Measurements from ENCODE around the gene TMEM143. TPM values are rescaled to one million over a fixed set of nuclear protein-coding genes. Genes with fewer than 3 reads are reported as not detected.
"Not testable (repeated sequence)": the region's sequence is repeated elsewhere in the genome, so short reads cannot be mapped to it uniquely, and the experiment has no call there.

TMEM143 gene
- total RNA-seq, 1 experiment from 2014 or later = 12.2 TPM

GRCh38 chr19:48338802-48339503 is 24.8 kb downstream of the TMEM143 start:
- no peak for DNase-seq (ENCODE audit: low read depth)
- in situ Hi-C loops (cut with HindIII; ENCODE audit: low pct_unique_long_range_greater_than_20kb, low sequenced_read_pairs) = no loop called here

DNA sequence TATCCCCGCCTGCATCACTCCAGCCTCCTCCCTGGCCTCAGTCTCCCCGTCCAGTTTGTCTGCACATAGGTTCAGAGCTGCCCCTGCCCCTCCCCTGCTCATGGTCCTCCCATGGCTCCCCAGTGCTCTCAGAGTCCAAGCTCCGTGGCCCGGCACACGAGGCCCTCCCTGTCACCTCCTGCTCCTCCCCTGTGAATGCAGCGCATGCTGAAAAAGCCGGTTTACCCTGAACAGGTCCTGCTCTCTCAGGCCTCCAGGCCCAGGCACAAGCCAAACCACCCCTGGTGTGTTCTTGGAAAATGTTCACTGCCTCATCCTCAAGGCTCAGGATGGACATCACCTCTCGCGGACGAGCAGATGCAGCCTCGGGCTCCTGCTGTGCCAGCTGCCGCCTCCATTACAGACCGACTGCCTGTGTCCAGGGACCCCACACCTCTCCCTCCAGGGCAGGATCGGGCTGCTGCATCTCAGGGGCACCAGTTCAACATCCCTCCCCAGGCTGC is 25.4 kb downstream of the TMEM143 start:
- in situ Hi-C loops (cut with HindIII; ENCODE audit: low pct_unique_long_range_greater_than_20kb, low sequenced_read_pairs) = no loop called here
- DNase-seq (ENCODE audit: low read depth) = no peak

DNA sequence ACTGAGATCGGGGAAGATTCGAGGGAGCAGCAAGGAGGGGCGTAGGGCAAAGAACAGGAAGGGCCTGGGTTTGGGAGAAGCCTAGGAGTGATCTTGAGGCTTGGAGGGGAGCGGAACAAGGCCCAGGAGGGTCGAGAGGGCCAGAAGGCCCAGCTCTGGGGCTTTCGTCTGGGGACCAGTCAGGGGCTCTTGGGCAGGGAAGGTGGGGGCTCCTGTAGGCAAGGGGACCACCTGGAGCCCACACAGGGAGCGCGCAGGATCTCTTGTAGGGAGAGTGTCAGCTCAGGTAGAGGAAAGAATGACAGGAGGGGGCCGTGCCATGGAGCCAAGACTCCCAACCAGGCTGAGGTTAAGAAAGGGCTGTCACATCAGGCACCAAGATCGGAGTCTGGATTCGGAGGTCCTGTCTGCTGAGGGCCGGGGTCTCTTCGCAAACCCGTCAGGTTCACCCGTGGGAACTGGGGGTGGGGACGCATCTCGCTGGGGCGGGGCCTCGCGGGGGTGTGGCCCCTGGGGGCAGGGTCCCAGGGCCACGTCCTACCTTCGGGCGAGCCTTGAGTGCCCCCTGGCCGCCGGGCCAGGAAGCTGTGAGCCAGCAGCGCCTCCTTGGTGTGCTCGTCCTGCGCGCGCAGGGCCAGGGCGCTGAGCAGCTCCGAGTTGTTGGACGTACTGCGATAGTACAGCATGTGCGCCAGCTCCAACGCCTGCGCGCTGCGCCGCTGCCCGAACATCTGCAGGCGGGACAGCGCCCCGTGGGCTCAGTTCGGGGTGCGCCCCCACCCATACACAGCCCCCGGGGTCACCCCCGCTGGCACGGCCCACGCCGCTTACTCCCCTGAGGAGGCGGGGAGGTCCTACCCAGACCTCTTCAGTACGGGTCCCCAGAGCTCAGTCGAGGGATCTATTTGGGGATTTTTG is 30.0 kb downstream of the TMEM143 start:
- DNase-seq (ENCODE audit: low read depth) = peak; percentile 75
- in situ Hi-C loops (cut with HindIII; ENCODE audit: low pct_unique_long_range_greater_than_20kb, low sequenced_read_pairs) = no loop called here

DNA sequence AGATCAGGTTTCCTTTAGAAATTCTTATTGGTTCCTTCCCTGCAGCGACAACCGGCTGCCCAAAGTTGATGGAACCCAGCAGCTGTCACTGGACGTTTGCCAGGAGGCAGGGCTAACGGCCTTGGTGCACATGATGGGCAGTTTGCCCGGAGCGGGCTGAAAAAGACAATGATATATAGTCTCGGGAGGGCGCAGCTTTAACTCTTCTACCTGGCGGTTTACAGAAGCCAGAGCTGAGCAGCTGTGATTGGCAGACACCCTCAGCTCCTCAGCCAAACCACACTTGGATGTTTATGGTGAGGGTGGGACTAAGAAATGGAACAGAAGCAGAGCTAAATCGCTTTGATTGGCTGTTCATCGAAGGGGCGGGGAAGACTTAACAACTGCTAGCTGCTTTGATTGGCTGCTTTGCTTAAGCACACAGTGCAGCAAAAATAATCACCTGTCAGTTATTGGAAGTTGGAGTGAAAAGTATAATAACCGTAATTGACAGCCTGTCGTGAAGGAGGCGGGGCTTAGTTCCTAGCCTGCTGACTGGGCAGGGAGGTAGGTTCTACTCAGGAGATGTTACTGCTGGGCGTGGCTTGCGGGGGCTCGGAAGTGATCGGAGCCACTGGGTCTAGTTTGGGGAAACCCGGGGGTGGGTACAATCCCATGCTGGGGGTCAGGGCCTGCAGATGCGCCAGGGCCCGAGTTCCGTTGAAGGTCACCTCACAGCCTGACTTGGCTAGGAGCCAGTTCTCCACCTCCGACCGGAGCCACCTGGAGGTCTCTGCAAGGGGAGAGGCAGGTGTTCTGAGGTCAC is 30.9 kb downstream of the TMEM143 start:
- in situ Hi-C loops (cut with HindIII; ENCODE audit: low pct_unique_long_range_greater_than_20kb, low sequenced_read_pairs) = no loop called here
- DNase-seq (ENCODE audit: low read depth) = peak; percentile 100

DNA sequence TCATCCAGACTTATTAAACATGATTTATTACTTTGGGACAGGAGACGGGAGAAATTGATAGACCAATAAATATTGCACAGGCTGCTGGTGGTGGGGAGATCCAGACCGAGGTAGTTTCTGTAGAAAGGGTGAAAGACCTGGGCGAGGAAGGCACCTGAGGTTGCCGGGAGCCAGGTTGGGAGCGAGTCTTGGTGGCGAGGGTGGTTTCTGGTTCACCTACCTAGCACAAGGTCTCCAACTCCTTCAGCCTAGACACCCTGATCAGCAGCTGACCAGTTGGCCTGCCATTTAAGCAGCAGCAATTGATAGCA is 31.4 kb downstream of the TMEM143 start:
- in situ Hi-C loops (cut with HindIII; ENCODE audit: low pct_unique_long_range_greater_than_20kb, low sequenced_read_pairs) = no loop called here
- DNase-seq (ENCODE audit: low read depth) = no peak

GRCh38 chr19:48330012-48330681 is 33.6 kb downstream of the TMEM143 start:
- in situ Hi-C loops (cut with HindIII; ENCODE audit: low pct_unique_long_range_greater_than_20kb, low sequenced_read_pairs) = no loop called here
- DNase-seq (ENCODE audit: low read depth) = peak; percentile 91

DNA sequence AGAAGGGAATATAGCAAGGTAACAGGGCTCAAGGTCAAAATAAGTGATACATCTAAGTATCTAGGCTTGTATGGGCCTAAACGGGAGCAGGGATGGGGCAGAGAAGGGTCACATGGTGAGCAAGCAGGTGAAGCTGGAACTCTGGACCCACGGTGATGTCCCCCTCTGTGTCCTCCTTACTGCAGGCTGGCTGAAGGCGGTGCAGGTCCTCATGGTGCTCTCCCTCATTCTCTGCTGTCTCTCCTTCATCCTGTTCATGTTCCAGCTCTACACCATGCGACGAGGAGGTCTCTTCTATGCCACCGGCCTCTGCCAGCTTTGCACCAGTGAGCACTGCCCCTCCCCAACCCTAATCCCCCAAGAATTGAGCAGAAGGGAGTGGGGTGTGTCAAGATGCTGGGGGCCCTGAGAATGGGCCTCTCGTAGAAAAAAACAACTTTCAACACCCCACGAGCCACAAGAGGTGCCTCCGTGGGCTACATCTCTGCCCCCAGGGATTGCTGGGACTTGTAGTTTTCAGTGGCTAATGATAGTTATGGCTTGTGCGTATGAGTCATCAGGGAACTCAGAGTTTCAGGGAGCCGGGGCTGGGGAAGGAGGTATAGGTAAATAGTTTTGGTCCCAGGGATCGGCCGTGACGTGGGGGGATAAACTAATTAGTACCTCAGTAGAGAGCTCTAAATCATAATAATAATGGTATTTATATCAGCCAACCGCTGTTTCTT is 34.4 kb downstream of the TMEM143 start:
- in situ Hi-C loops (cut with HindIII; ENCODE audit: low pct_unique_long_range_greater_than_20kb, low sequenced_read_pairs) = no loop called here
- DNase-seq (ENCODE audit: low read depth) = peak; percentile 63

DNA sequence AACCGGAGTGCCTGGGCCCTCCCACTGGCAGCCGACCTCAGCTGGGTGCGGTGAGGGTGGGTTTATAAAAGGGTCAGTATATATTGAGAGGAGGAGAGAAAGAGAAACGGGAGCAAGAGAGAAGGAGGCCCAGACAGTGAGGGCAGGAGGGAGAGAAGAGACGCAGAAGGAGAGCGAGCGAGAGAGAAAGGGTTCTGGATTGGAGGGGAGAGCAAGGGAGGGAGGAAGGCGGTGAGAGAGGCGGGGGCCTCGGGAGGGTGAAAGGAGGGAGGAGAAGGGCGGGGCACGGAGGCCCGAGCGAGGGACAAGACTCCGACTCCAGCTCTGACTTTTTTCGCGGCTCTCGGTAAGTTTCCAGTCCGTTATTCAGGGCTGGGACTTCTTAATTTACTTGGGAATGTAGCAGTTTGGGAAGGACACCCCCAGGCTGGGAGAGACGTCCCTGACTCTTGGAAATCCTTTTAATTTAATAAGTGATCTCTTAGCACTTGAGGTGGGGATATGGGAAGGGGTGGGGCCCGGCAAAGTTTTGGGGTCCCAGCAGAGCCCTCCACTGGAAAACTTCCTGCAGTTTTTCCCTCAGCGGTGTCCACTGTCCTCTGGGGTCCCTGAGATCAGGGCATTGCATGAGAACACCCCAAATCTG is 38.4 kb downstream of the TMEM143 start, which contains the start of gene EMP3:
EMP3 (plus strand) TSS at position 288 of the 646 bp plus-strand sequence. CDS start 1,293 bp downstream, outside the sequence.
- in situ Hi-C loops (cut with HindIII; ENCODE audit: low pct_unique_long_range_greater_than_20kb, low sequenced_read_pairs) = no loop called here

DNA sequence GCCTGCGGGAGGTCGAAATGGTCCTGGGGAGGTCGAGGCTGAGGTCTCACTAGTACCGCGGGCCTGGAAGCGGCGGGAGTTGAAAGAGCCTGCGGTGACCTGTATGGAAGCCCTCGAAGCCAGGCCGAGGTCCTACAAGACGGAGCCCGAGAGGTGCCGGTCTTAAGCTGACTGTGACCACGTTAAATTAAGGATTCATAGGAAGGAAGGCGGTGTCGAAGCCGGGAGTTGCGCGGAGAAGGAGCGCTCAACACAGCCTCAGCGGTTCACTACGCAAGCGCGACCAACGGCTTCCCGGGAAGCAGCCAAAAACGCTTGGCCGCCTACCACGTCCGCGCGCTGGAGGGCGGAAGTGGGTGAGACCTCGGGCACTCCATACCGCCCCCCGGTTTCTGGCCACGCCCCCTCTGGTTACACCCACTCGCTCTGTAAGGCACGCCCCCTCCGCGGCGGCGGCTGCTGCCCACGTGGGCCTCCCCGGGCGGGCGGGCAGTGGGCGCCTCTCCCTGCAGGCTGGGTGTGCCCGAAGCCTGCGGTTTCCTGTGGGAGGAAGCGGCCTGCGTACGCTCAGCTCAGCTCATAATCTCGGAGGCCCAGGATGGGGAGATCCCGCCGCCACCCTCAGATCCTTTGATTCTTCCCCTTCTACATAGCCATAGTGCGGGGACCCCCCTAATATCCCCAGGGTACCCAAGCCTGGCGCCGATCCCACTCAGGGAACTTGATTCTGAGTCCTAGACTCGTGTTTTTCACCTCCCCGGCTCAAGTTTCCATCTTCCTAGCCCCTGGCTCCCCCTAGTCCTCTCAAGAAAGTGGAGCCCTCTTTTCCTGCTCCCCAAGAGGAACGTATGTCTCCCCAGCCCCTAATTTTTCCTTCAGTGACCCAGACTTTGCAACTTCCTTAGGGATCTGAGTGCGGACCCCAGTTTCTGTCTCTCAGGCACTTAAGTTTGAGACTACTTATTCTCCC is 41.8 kb downstream of the TMEM143 start:
- peak; percentile 99 for DNase-seq (ENCODE audit: low read depth)
- in situ Hi-C loops (cut with HindIII; ENCODE audit: low pct_unique_long_range_greater_than_20kb, low sequenced_read_pairs) = no loop called here

More for the DNA sequence above, 38.4 kb downstream of the TMEM143 start, which contains the start of gene EMP3:
- peak; percentile 93 for DNase-seq (ENCODE audit: low read depth)

GRCh38 chr19:48321372-48321621 is 42.4 kb downstream of the TMEM143 start:
- peak; percentile 93 for DNase-seq (ENCODE audit: low read depth)
- in situ Hi-C loops (cut with HindIII; ENCODE audit: low pct_unique_long_range_greater_than_20kb, low sequenced_read_pairs) = no loop called here

DNA sequence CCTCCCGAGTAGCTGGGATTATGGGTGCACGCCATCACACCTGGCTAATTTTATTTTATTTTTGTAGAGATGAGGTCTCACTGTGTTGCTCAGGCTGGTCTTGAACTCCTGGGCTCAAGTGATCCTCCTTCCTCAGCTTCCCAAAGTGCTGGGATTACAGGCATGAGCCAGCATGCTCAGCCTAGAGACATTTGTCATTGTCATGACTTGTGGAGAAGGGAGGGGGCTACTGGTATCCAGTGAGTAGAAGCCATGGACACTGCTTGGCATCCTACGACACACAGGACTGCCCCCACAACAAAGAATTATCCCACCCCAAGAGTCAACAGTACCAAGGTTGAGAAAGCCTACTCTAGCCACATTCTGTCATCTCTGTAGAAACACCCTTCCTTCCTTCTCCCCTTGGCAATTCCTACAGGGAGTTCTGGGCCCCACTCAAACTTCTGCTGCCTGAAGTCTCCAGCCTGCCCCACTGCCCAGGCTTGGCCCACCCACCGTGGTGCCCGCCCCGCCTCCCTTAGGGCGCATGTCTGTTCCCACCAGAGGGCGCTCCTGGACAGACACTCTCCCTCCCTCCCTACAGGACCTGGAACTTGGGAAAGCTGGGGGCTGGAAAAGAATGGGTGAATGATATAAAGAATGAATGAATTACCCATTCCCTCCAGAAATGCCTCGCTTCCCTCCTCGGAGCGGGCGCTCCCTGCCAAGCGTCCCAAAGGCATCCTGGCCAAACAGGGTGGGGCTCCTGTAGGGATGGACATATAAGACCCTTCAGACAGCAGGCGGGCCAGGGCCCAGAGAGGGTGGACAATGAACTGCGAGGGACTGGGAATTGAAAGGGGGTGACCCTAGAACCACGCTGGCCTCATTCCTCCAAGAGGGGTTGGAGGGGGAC is 43.8 kb downstream of the TMEM143 start:
- peak; percentile 79 for DNase-seq (ENCODE audit: low read depth)

GRCh38 chr19:48318286-48318987 is 45.3 kb downstream of the TMEM143 start:
- no peak for DNase-seq (ENCODE audit: low read depth)
- in situ Hi-C loops (cut with HindIII; ENCODE audit: low pct_unique_long_range_greater_than_20kb, low sequenced_read_pairs) = no loop called here

More for the DNA sequence above, 43.8 kb downstream of the TMEM143 start:
- in situ Hi-C loops (cut with HindIII; ENCODE audit: low pct_unique_long_range_greater_than_20kb, low sequenced_read_pairs) = no loop called here

DNA sequence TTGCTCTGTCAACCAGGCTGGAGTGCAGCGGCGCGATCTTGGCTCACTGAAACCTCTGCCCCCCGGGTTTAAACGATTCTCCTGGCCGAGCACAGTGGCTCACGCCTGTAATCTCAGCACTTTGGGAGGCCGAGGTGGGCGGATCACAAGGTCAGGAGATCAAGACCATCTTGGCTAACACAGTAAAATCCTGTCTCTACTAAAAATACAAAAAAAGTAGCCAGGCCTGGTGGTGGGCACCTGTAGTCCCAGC is 46.1 kb downstream of the TMEM143 start:
- in situ Hi-C loops (cut with HindIII; ENCODE audit: low pct_unique_long_range_greater_than_20kb, low sequenced_read_pairs); DNase-seq (ENCODE audit: low read depth): not testable (repeated sequence)

- no peak for DNase-seq (ENCODE audit: low read depth)
- in situ Hi-C loops (cut with HindIII; ENCODE audit: low pct_unique_long_range_greater_than_20kb, low sequenced_read_pairs) = no loop called here
Observed at GRCh38 chr19:48315712-48316111, 48.0 kb downstream of the TMEM143 start.

DNA sequence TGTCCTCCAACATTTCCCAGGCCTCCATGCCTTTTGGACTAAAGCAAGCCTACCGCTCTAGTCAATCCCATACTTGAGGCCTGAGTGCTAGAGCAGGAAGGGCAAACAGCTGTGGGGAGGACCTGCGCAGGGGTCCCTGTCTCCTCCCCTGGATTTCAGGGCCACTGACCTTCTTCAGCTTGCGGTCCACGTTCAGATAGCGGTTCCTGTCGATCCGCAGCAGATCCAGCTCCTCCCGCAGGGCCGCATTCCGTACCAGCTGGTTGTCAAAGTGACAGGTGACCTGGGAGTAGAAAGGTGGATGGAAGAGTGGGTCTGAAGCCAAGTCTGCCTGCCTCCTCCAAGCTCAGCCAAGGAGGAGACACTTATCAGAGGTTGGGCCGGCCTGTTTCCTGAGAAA is 52.4 kb downstream of the TMEM143 start:
- DNase-seq (ENCODE audit: low read depth) = no peak
- in situ Hi-C loops (cut with HindIII; ENCODE audit: low pct_unique_long_range_greater_than_20kb, low sequenced_read_pairs) = no loop called here

Measured in Caki2 (cell line).